OCI-LY7 (cell line): ENCODE results near the gene ZNF592. TPM values are rescaled to one million over a fixed set of nuclear protein-coding genes. Genes with fewer than 3 reads are reported as not detected.

Source experiments
- BruUV-seq: library from RNA; stranded (reverse); fragments of 400-500 nt; replicated peaks from 2 replicates; lab custom pipeline; 2021; lab: Mats Ljungman, UMichigan
- CTCF ChIA-PET: fragments of 300-600 bp; sonication (Branson Sonifier 250); formaldehyde crosslinking; loops from one replicate; lab custom pipeline; 2022; ENCODE audit warnings: antibody characterized with exemption; ENCODE audit not compliant: unreplicated experiment; lab: Charles Lee
- POLR2A ChIA-PET: fragments of 300-600 bp; sonication (Branson Sonifier 250); formaldehyde crosslinking; loops from one replicate; lab custom pipeline; 2022; ENCODE audit warnings: antibody characterized with exemption; lab: Charles Lee
- DNase-seq: peaks from one replicate; pipeline ENCODE4 v3.0.0-alpha.2; 2015; ENCODE audit warnings: low spot score
- H2AFZ ChIP-seq: fragments of 200-600 bp; sonication (generic), shearing (Covaris generic); 2 replicates; pipeline ENCODE4 v1.6.1; 2014; ENCODE audit warnings: mild to moderate bottlenecking, antibody characterized with exemption, low read length, moderate library complexity
- H3K27ac ChIP-seq: fragments of 200-600 bp; sonication (generic); 2 replicates; pipeline ENCODE4 v1.5.1; 2014; ENCODE audit warnings: mixed run types, low read depth, mild to moderate bottlenecking, moderate library complexity, low read length, inconsistent platforms; ENCODE audit not compliant: poor library complexity, severe bottlenecking
- H3K36me3 ChIP-seq: fragments of 200-600 bp; sonication (generic); 2 replicates; pipeline ENCODE4 v1.6.1; 2014; ENCODE audit warnings: mild to moderate bottlenecking, antibody characterized with exemption, low read length, moderate library complexity, mixed read lengths; ENCODE audit not compliant: insufficient read depth
- H3K4me1 ChIP-seq: fragments of 200-600 bp; sonication (generic); 2 replicates; pipeline ENCODE4 v1.5.1; 2014; ENCODE audit warnings: mild to moderate bottlenecking, low read length; ENCODE audit not compliant: insufficient read depth, poor library complexity, severe bottlenecking
- H3K4me2 ChIP-seq: fragments of 200-600 bp; sonication (generic); 2 replicates; pipeline ENCODE4 v1.6.1; 2014; ENCODE audit warnings: mild to moderate bottlenecking, low read length
- H3K4me3 ChIP-seq: fragments of 200-600 bp; sonication (generic); 2 replicates; pipeline ENCODE4 v1.5.1; 2014; ENCODE audit warnings: mild to moderate bottlenecking, low read depth, low read length; ENCODE audit not compliant: poor library complexity, severe bottlenecking
- H3K79me2 ChIP-seq: fragments of 200-600 bp; sonication (generic); 2 replicates; pipeline ENCODE4 v1.6.1; 2016; ENCODE audit warnings: low read depth, mild to moderate bottlenecking, low read length, moderate library complexity, mixed read lengths; ENCODE audit not compliant: insufficient read depth
- H3K9me2 ChIP-seq: fragments of 200-600 bp; sonication (generic); 2 replicates; pipeline ENCODE4 v1.6.1; 2016; ENCODE audit warnings: mild to moderate bottlenecking, low read length, mixed read lengths; ENCODE audit not compliant: insufficient read depth
- H3K9me3 ChIP-seq: fragments of 200-600 bp; sonication (generic); 2 replicates; pipeline ENCODE4 v1.6.1; 2014; ENCODE audit warnings: mild to moderate bottlenecking, mixed run types, low read length, mixed read lengths
- H4K20me1 ChIP-seq: fragments of 200-600 bp; sonication (generic); 2 replicates; pipeline ENCODE4 v1.6.1; 2014; ENCODE audit warnings: mild to moderate bottlenecking, antibody characterized with exemption, low read length, moderate library complexity, mixed read lengths; ENCODE audit not compliant: insufficient read depth
- EZH2phosphoT487 ChIP-seq: fragments of 200-600 bp; sonication (generic); IDR thresholded peaks from 2 replicates; pipeline ENCODE4 v1.6.1; 2018; ENCODE audit warnings: low read depth, borderline replicate concordance, mild to moderate bottlenecking, mixed run types, antibody characterized with exemption, low read length, moderate library complexity, mixed read lengths
- intact Hi-C: fragments of 100-400 bp; cut with micrococcal nuclease; formaldehyde crosslinking; loops from one replicate; pipeline ENCODE4 v1.10.0; 2022; ENCODE audit not compliant: unreplicated experiment
- total RNA-seq, 2 experiments: library from RNA; depleted of rRNA in 1 of 2; stranded (reverse); fragments of >200 nt in 1 of 2; shearing (Covaris generic) in 1 of 2; gene quantifications; 2 replicates each; pipeline ENCODE4 v1.2.3, GENCODE V29; 2014 to 2022
- TF ChIP-seq, protein P1 (sequence below): fragments of 200-600 bp; sonication (generic); conservative IDR thresholded peaks from 2 replicates; pipeline ENCODE4 v1.5.1; 2014; ENCODE audit warnings: mild to moderate bottlenecking, antibody characterized with exemption, low read length, moderate library complexity, mixed read lengths

Gene ZNF592
- total RNA-seq, 2 experiments from 2014 or later, result 23.0 to 41.3 TPM

DNA sequence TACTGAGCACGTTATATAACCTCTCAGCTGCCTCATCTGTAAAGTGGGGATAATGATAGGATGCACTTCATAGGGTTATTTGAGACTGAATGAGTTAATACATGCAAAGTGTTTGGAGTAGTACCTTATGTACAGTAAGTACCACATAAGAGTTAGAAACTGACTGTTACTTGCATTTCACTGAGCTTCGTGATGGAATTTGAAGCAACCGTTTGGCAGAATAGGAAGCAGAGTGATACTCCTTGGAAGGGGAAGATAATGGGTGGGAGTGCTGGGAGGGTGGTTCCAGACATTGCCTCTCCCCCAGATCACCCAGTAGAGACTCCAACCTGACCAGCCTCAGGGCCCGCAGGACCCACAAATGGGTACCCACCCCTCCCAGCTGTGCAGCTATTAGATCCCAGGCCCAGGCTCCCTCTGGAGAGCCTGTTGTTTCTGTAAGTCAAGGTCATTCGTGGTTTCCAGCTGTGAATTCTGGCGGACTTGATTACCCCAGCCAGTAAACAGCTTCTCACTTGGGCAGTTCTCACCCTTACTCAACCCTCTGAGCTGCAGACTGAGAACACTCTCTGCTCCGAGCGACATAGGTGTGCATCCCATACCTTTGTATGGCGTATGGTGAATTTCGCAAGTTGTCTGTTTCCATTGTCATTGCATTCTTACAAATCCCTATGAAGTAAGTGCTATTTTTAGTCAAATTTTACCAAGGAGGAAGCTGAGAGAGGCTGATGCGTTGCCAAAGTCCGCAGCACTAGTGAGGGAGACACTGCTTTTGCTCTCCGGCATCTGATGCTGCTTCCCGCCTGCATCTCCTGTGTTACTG lies 79.9 kb downstream of the ZNF592 start:
- Histone ChIP-seq H3K9me2 (no peaks in the 10 kb centered on the region), H4K20me1 (no peaks in the 10 kb centered on the region), H3K79me2 (no peaks in the 10 kb centered on the region), H3K9me3 (no peaks in the 10 kb centered on the region), H3K4me1 (no peaks in the 10 kb centered on the region), H2AFZ (no peak overlapping the region), H3K4me3 (no peak overlapping the region), H3K36me3 (no peaks in the 10 kb centered on the region), H3K4me2 (no peak overlapping the region), H3K27ac (no peak overlapping the region)
- ChIA-PET POLR2A (interaction anchor here (1.2 kb wide), 1 partner anchor 228 kb away, joined by 3 read pairs; the partner anchor contains the start of gene ZSCAN2), CTCF (no interaction called here)
- intact Hi-C loops, result loop anchor here (5.0 kb wide), 3 partner anchors 41 to 231 kb away; no protein-coding TSS in a partner anchor
- TF ChIP-seq EZH2phosphoT487, result no peak
- TF ChIP-seq, protein P1, sequence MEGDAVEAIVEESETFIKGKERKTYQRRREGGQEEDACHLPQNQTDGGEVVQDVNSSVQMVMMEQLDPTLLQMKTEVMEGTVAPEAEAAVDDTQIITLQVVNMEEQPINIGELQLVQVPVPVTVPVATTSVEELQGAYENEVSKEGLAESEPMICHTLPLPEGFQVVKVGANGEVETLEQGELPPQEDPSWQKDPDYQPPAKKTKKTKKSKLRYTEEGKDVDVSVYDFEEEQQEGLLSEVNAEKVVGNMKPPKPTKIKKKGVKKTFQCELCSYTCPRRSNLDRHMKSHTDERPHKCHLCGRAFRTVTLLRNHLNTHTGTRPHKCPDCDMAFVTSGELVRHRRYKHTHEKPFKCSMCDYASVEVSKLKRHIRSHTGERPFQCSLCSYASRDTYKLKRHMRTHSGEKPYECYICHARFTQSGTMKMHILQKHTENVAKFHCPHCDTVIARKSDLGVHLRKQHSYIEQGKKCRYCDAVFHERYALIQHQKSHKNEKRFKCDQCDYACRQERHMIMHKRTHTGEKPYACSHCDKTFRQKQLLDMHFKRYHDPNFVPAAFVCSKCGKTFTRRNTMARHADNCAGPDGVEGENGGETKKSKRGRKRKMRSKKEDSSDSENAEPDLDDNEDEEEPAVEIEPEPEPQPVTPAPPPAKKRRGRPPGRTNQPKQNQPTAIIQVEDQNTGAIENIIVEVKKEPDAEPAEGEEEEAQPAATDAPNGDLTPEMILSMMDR, result no peak
- no peak for DNase-seq
- no TSS peak for BruUV-seq

- ChIA-PET CTCF (no interaction called here), POLR2A (interaction anchor here (0.8 to 1.2 kb wide), 2 partner anchors 9 to 229 kb away, joined by 3 to 4 read pairs; partner anchors contain the start of gene ZSCAN2)
- H3K4me1 ChIP-seq, result no peaks in the 10 kb centered on the region
- no peak overlapping the region for H2AFZ ChIP-seq
- no peak overlapping the region for H3K27ac ChIP-seq
- no TSS peak for BruUV-seq
- H4K20me1 ChIP-seq, result no peaks in the 10 kb centered on the region
- H3K4me3 ChIP-seq, result no peak overlapping the region
- intact Hi-C loops, result loop anchor here (5.0 kb wide), 3 partner anchors 42 to 232 kb away; no protein-coding TSS in a partner anchor
- no peaks in the 10 kb centered on the region for H3K9me2 ChIP-seq
- TF ChIP-seq EZH2phosphoT487, result no peak
- TF ChIP-seq, protein P1, result no peak
- H3K36me3 ChIP-seq, result no peaks in the 10 kb centered on the region
- H3K79me2 ChIP-seq, result no peaks in the 10 kb centered on the region
- no peak for DNase-seq
- H3K9me3 ChIP-seq, result no peaks in the 10 kb centered on the region
- H3K4me2 ChIP-seq, result no peak overlapping the region
Measured at GRCh38 chr15:84829428-84829827, 81.0 kb downstream of the ZNF592 start.

- no peaks in the 10 kb centered on the region for H3K9me2 ChIP-seq
- intact Hi-C loops, result no loop called here
- no peaks in the 10 kb centered on the region for H3K36me3 ChIP-seq
- DNase-seq, result no peak
- H3K9me3 ChIP-seq, result no peaks in the 10 kb centered on the region
- BruUV-seq, result no TSS peak
- H3K27ac ChIP-seq, result no peak overlapping the region
- CTCF ChIA-PET, result no interaction called here
- H4K20me1 ChIP-seq, result no peaks in the 10 kb centered on the region
- H3K4me2 ChIP-seq, result no peak overlapping the region
- no peaks in the 10 kb centered on the region for H3K4me1 ChIP-seq
- no peak overlapping the region for H3K4me3 ChIP-seq
- no peaks in the 10 kb centered on the region for H3K79me2 ChIP-seq
- no peak for TF ChIP-seq EZH2phosphoT487
- TF ChIP-seq, protein P1, result no peak
- H2AFZ ChIP-seq, result no peak overlapping the region
- POLR2A ChIA-PET, result no interaction called here
Measured at GRCh38 chr15:84830036-84830435, 81.6 kb downstream of the ZNF592 start.
